Forelimb muscle (tissue), 1 donor: Measurements from ENCODE around the gene KIAA0930. TPM values are rescaled to one million over a fixed set of nuclear protein-coding genes. Genes with fewer than 3 reads are reported as not detected.
"Not testable (repeated sequence)": the region's sequence is repeated elsewhere in the genome, so short reads cannot be mapped to it uniquely, and the experiment has no call there.

Experiments
- DNase-seq: peaks from one replicate; pipeline ENCODE4 v3.0.0-alpha.2; 2013; ENCODE audit warnings: low read depth
- polyA plus RNA-seq: library from polyadenylated mRNA; unstranded; fragments of 120-200 nt; gene quantifications from one replicate; pipeline ENCODE4 v1.2.1, GENCODE V29; 2013; ENCODE audit not compliant: insufficient read length

The KIAA0930 gene
- 14.2 TPM for polyA plus RNA-seq

DNA sequence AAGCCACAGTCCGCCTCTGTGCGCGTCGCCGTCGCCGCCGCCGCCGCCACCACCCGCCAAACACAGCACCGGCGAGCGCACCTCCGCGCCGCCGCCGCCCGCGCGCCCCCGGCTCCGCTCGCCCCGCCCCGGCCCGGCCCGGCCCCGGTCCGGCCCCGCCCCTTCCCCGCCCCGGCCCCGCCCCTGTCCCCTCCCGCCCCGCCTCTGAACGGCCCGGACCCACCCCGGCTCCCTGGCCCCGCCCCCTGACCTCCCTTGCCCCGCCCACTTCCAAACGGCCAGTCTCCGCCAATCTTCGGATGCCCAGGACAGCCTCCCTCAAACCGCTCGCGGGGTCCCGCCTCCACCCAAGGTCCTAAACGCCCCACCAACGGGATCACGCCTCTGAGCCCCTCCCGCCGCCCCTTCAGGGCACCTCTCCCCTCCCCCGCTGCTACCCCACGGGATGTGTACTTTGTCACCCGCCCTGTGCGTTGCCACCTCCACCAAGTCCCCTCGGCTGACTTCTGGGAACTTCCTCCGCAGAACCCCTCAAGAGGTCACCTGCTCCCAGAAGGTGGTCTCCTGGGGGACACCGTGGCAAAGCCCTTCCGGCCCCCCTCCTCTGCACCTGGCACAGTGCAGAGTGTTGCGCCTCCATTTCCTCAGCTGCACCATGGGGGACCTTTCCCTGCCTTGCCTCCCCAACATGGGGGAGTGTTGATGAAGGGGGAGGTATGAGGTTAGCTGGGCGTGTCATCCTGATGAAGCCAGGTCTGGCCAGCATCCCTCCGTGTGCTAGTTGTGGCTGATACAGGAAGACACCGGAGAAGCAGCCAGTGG is at the start of gene KIAA0930:
Gene KIAA0930 (minus strand): TSS at position 85 of the 822 bp plus-strand sequence. CDS start 191 bp downstream, outside the sequence.
- DNase-seq = no peak

DNA sequence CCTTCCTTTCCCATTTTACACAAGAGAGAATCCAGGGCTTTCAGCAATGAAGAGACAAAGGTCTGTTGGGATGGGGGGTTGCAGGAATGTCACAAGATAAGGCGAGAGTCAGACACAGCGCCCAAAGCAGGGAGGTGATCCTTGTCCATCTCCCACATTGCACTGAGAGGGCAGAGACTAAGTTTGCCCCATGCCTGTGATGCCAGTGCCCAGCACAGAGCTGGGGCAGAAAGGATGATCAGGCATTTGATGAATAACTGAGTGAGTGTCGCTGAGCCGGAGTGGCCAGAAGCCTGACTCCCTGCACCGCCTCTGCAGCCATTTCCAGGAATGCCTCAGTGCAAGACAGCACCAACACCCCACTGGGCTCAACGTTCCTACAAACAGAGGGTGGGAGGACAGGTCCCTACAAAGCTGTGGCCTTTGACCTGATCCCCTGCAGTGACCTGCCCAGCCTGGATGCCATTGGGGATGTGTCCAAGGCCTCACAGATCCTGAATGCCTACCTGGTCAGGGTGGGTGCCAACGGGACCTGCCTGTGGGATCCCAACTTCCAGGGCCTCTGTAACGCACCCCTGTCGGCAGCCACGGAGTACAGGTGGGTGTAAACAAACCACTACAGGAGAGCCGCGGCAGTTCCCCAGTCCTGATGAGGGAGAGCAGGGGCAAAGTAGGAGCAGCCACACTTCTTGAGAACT is 46.3 kb upstream of the KIAA0930 start:
- no peak for DNase-seq

DNA sequence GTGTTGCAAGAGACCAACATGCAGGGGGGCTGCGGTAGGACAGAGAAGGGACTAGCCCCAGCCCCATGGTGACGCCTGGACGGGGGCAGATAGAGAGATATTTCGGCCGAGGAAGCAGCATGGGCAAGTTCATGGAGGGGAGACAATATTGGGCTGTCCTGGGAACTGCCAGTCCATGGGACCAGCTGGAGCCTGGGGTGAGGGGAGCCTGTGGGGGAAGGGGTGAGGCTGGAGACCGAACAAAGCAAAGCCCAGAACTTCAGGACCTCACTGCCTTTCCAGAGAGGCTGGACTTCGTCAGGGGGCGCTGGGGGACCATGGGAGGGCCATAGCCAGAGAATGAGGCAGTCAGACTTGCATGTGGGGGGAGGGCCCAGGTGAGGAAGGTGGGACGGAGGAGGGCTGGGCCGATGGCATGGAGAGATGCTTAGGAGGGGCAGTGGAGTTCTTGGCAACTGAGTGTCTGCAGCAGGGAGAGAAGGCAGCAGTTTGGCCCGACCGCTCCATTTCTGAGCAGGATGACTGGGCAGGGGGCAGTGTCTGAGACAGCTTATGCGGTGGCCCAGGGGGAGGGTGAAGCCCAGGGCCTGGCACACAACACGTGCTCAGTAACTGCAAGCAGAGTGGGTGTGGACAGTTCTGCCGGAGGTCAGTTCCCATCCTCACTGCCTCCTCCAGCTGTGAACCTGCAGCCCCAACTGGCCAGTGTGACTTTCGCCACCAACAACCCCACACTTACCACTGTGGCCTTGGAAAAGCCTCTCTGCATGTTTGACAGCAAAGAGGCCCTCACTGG is 44.8 kb upstream of the KIAA0930 start:
- no peak for DNase-seq

DNA sequence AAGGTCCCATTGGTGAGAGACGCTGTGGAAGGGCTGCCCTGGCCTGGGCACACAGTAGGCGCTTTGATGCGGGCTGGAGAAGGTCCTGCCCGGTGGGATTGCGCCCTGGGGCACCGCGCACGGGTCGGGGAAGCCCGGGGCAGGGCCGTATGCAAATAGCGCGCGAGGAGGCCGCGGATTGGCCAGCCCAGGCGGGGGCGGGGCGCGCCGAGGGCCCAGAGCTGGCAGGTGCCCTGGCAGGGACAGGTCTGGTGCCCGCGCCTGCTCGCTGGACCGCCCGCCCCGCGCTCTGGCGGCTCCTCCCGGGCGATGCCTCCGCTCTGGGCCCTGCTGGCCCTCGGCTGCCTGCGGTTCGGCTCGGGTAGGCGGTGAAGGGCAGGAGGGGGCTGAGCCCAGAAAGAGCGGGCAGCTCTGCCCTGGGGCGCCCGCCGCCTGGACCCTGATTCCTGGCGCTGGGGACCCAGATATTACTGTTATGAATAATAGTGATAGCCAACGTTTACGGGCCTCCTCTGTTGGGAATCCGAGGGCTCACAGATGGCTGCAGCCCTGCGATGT is 44.1 kb upstream of the KIAA0930 start, which contains the start of gene UPK3A:
Gene UPK3A (plus strand): TSS at position 245 of the 558 bp plus-strand sequence. CDS start 65 bp downstream, at position 310.
- no peak for DNase-seq

DNA sequence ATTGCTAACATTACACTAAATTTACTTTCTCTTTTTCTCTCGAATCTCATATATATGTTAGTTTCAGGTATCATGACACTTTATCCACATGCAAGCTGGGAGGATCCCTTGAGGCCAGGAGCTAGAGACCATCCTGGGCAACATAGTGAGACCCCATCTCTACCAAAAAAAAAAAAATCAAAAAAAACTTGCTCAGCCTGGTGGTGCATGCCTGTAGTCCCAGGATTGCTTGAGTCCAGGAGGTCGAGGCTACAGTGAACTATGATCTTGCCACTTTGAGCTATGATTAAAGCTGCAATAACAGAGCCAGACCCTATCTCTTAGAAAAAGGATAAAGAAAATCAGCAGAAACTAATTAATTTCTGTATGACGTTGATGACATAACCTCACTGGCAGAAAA is 40.3 kb upstream of the KIAA0930 start:
- no peak for DNase-seq

DNA sequence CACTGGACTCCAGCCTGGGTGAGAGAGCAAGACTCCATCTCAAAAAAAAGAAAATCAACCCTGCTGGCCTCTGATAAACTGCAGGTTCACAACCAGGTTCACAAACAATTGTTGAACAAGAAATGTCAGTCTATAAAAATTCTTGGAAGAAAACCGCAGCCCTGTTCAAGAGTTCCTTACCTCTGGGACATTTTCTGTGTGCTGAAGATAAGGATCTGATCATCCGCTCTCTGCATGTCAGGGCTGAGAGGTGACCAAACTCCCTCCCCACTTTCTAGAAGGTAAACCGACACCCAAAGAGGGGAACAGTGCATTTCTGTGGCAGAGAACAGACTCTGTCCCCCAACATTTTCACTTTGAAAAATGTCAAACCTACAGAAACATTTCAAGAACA is 39.9 kb upstream of the KIAA0930 start:
- DNase-seq = no peak

DNA sequence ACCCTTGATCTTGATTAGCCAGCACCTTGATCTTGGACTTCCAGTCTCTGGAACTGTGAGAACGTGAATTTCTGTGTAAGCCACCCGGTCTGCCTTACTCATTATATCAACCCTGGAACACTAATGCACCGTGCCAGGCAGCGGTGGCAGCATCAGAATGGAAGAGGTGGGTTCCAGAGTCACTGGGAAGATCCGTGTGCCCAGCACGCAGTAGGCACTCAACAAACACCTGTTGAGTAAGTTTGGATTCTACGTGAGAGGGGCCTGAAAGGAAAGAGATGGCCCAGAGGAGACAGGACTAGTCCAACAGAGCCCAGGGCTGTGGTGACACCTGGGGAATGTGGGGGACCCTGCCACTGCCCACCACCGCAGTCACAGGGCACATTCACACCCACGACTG is 37.4 kb upstream of the KIAA0930 start:
- no peak for DNase-seq

DNA sequence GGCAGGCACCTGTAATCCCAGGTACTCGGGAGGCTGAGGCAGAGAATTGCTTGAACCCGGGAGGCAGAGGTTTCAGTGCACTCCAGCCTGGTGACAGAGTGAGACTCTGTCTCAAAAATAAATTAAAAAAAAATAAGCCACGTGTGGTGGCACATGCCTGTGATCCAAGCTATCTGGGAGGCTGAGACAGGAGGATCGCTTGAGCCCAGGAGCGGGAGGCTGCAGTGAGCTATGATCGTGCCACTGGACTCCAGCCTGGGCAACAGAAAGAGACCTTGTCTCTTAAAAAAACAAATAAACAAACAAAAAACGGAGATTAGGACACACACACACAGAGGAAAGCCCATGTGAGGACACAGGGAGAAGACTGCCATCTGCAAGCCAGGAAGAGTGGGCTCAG is 37.0 kb upstream of the KIAA0930 start:
- DNase-seq = not testable (repeated sequence)

DNA sequence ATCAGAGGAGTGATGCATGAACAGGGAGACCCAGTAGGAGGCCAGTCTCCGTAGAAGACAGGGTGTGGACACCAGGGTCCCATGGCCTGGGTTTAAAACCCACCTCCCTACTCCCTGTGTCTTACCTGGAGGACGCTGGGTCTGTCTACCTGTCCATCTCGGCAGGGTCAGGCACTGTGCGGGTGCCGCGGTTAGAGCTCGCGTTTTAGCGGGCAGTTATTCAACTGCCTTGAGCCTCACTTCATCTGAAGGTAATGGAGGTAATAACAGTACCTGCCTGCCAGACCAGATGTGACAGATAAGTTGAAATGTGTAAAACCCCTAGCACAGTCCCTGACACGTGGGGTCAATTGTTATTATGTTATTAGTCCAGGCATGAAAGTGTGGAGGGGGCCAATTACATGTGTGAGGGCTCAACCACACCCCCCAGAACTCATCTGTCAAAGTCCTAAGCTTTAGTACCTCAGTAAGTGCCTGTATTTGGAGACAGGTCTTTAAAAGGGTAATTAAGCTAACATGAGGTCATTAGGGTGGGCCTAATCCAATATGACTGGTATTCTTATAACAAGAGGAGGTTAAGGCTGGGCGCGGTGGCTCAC is 35.9 kb upstream of the KIAA0930 start:
- DNase-seq = no peak

DNA sequence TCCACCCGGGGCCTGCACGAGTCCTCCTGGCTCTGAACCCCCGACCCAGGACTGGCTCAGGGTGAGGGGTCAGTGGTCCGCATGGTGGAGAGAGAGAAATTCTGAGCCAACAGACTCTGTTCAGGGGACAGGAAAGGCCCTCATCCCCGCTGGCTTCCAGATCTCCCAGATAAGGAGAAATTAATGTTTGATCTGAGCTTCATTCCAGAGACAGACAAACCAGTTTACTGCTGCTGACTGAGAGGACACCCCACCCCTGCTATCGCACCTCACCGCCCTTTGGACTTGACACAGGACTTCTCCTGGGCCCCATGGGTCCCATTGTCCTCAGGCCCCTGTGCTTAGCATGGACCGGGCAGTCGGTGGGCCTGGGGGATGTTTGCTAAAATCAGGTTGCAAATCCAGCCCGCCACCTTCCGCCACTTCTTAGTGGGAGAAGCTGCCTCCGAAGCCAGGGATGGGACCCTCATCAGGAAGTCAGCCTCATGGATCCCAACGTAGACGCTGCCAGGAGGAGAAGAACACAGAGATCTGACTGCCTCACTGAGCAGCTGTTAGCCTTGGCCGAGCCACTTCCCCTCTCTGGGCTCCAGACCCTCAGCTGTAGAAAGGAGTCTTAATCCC is 32.9 kb upstream of the KIAA0930 start:
- DNase-seq = no peak

DNA sequence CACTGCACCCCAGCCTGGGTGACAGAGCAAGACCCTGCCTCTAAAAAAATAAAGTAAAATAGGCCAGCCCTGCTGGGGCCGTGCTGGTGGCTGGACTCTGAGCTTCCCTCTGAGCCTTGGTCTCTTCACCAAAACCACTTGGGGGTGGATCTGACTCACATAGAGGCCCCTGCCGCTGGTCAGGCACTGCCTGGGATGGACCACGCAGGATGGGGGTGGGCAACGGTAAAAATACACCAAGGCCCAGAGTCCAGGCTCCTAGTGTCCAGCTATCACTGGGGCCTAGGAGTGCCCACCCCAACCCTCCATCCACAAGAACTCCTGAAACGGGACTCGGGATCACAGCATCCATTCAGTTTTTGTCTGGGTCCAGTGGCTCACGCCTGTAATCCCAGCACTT is 31.8 kb upstream of the KIAA0930 start:
- no peak for DNase-seq

DNA sequence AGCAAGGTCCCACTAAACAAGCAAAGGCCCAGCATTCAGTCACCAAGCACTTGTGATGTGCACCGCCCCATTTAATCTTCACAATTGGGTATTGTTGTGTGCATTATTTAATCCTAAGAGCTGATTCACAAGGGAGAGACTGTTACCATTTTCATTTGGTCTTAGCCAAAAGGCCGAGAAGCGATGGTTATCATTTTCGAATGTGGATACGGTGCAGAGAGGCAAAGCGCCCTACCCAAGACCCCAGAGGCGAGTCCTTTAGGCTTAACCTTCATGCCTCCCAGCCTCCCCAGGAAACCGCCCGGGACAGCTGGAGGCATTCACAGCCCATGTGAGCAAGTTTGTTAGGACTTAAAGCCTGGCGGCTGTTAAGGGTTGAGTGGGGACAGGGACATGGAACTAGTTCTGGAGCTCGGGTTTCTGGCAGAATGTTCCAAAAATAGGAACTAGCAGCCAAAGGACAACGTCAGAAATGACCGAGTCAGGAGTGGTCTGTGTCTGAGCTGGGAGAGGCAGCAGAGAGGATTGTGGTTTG is 31.0 kb upstream of the KIAA0930 start:
- peak; percentile 81 for DNase-seq

DNA sequence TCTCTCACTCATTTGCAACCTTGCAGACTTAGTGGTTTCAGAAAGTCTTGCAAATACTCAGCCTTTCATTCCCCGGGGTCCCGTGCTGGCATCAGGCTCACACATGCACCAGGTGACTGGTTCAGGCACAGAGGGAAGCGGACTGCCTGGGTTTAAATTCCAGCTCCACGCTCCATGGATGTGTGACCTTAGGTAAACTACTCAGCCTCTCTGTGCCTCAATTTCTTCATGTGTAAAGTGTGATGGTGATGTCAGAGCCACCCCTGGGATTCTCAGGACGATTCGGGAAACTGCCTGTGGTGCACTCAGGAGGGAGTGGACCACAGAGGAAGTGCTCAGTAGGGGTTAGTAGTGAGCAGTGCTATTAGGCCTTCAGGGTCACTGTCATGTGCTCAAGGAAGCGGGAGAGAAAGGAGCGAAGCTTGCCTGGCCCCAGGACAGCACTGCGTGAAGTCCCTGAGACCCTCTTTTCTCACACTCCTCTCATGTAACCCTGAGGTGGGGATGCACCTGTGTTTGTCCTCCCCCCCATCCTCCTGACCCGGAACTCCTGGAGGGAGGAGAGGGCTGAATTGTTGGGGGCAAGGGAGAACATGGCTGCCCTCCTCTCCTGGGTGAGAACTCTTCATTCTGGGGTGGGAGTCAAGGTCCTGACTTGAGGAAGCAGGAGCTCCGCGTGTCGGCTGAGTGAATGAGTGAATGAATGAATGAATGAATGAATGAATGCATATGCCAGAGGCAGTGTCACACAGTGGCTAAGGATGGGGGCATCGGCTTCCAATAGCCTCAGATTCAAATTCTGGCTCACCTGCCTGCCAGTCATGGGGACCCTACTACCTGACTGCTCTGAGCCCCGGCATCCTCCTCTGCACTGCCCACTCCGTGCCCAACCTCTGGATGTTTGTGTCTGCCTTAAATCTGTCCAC is 29.7 kb upstream of the KIAA0930 start:
- DNase-seq = no peak

DNA sequence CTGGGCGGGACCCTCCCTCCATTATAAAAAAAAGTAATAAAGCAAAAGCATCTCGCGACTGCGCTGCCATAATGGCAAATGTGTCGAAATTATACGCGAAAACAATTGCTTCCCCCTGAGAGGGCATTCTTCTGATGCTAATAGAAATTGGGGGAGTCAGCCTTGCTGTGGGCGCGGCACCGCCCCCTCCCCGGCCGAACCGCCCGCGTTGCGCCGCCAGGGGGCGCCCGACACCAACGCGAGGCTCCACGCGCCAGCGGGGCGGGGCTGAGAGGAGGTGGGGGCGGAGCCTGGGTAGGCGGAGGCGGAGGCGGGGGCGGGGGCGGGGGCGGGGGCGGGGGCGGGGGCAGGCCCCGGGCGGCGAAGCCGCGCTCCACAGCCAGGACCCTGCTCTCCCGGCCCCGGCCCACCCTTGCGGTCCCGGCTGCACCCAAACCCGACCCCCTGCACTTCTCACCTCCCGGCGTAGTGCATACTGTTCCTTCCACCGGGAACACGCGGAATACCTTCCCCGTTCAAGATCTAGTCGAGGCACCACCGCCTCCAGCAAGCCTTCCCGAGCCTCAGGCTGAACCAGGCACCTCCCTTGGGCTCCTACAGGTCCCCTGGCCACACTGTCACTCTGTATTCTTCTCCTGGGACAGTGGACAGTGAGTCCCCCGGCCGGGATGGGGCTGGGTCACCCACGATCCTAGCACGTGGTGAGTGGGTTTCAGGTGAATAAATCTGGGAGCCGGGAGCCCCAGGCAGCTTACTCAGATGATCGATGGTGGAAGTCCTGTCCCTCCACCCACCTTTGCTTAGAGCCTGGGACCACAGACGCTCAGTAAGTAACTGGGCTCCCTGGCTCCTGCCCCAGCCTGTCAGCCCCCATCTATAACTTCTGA is 28.5 kb upstream of the KIAA0930 start:
- DNase-seq = peak; percentile 61

DNA sequence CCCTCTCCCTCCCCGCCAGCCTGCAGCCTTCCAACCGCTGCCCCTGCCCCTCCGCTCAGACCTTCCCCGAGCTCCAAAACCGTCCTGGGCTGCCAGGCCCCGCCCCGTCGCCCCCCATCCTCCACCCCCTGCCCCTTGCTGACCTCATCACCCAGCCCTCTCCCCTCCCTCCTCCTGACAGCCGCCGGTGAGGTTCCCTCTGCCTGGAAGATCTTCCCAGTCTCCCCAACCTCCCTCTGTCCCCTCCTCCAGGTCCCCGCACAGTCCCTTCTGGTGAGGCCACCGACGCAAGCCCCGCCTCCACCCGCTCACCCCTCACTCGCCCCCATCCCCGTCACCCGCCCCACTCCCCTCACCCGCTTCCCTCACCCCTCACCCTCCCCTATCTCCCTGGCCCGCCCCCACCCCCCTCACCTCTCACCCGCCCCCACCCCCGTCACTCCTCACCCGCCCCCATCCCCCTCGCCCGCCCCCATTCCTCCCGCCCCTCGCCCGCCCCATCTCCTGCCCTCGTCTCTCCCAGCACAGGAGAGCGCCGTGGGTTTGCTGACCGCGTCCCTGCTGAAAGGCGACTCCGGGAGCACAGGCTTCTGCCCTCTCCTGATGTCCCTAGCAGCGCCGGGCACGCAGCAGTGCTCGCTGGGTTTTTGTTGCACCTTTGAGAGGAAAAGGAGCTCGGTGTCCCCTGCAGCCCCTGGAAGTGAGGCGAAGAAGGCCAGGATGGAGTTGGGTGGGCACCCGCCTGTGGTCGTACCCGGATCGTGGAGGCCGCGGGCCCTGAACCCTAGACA is 27.7 kb upstream of the KIAA0930 start:
- no peak for DNase-seq

DNA sequence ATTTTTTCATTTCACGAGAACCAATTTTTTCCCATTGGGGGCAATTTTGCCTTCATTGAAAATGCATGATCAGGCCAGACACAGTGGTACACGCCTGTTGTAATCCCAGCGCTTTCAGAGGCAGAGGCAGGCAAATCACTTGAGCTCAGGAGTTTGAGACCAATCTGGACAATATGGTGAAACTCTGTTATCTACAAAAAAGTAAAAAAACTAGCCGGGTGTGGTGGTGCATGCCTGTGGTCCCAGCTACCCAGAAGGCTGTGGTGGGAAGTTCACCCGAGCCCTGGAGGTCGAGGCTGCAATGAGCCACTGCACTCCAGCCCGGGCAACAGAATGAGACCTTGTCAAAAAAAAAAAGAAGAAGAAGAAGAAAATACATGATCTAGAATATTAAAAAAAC is 24.8 kb upstream of the KIAA0930 start:
- DNase-seq = no peak

DNA sequence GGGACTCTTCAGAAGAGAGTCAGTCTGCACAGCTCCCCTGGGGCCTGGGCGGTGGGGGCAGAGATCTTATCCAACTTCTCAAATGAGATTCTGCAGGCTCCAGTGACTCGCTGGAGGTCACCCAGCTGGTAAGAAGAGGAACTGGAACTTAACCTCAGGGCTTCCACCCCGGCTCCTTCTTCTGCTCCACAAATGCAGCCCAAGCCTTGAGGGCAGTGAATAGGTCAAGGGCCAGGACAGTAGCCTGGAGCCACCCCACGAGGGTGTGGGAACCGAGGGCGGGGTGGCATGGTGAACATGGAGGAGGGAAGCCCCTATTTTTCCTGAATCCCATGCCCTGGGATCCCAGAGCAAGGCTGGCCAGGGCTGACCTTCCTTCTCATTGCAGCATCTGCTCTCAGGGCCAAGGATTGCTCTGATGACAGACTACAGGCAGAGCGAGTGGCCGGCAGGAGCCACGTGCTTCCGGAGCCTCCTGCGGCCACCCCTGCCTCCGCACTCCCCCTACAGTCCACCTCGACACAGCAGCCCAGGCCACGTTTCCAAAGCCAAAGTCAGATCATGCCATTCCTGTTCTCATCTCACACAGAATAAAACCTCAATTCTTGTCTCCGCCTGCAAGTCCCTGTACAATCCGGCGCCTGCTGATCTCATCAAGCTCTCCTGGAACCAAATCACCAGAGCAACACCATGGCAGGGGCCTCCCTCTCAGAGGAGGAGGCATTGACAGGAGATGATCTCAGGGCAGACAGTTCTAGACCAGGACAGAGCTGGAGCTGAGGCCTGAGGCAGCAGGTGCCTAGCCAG is 23.0 kb upstream of the KIAA0930 start:
- DNase-seq = peak; percentile 48
